Skeletal muscle tissue (tissue), 4 donors: ENCODE results near the gene TCEA3. TPM values are rescaled to one million over a fixed set of nuclear protein-coding genes. Genes with fewer than 3 reads are reported as not detected.
"Not testable (repeated sequence)": the region's sequence is repeated elsewhere in the genome, so short reads cannot be mapped to it uniquely, and the experiment has no call there.

Experiments
- H3K27ac ChIP-seq: one replicate; pipeline ENCODE4 v1.7.0; 2013; ENCODE audit warnings: mild to moderate bottlenecking, low read depth, low read length, inconsistent platforms
- H3K27me3 ChIP-seq, 3 donors: one replicate each; pipeline ENCODE4 v1.7.0; 2013; ENCODE audit warnings: low read length in 3 of 3; ENCODE audit not compliant: control insufficient read depth in 3 of 3, insufficient read depth in 3 of 3
- H3K36me3 ChIP-seq, 3 donors: one replicate each; pipeline ENCODE4 v1.7.0; 2013; ENCODE audit warnings: low read length in 3 of 3; ENCODE audit not compliant: control insufficient read depth in 3 of 3, insufficient read depth in 3 of 3
- H3K4me1 ChIP-seq, 3 donors: one replicate each; pipeline ENCODE4 v1.7.0; 2013; ENCODE audit warnings: low read length in 3 of 3, mild to moderate bottlenecking in 3 of 3; ENCODE audit not compliant: control insufficient read depth in 3 of 3, insufficient read depth in 3 of 3
- H3K4me3 ChIP-seq, 3 donors: one replicate each; pipeline ENCODE4 v1.7.0; 2013; ENCODE audit warnings: low read length in 3 of 3
- H3K9ac ChIP-seq, 3 donors: one replicate each; pipeline ENCODE4 v1.7.0; 2013; ENCODE audit warnings: low read length in 3 of 3, mild to moderate bottlenecking in 3 of 3, moderate library complexity in 2 of 3, low read depth in 1 of 3
- H3K9me3 ChIP-seq, 3 donors: one replicate each; pipeline ENCODE4 v1.7.0; 2013; ENCODE audit warnings: low read length in 3 of 3; ENCODE audit not compliant: control insufficient read depth in 3 of 3
- total RNA-seq: library from RNA; depleted of rRNA; stranded (reverse); fragments of >200 nt; gene quantifications from one replicate; pipeline ENCODE4 v1.2.3, GENCODE V29; 2014
- donor health status: Osteomylitis.

Gene TCEA3
- total RNA-seq, 1 donor from 2014 or later = 314 TPM

- no peaks in the 10 kb centered on the region for H3K9me3 ChIP-seq
- peaks cover 17 to 40% (median 39%) of the 10 kb centered on the region in 3 donors for H3K36me3 ChIP-seq
- no peaks in the 10 kb centered on the region for H3K27me3 ChIP-seq
- H3K9ac ChIP-seq = no peak overlapping the region
- peaks cover 10 to 17% (median 12%) of the 10 kb centered on the region in 3 donors for H3K4me1 ChIP-seq
- H3K4me3 ChIP-seq = no peak overlapping the region
- H3K27ac ChIP-seq = no peak overlapping the region
Measured at GRCh38 chr1:23387494-23387893, 37.1 kb downstream of the TCEA3 start.

- Histone ChIP-seq H3K9me3 (no peaks in the 10 kb centered on the region), H3K4me1 (peaks cover 10 to 18% (median 12%) of the 10 kb centered on the region in 3 donors), H3K27me3 (no peaks in the 10 kb centered on the region), H3K9ac (no peak overlapping the region), H3K27ac (no peak overlapping the region), H3K4me3 (no peak overlapping the region), H3K36me3 (peaks cover 22 to 56% (median 48%) of the 10 kb centered on the region in 3 donors)
Measured at GRCh38 chr1:23385119-23385621, 39.4 kb downstream of the TCEA3 start.

GRCh38 chr1:23384312-23385058, 40.1 kb downstream of the TCEA3 start:
- H3K27ac ChIP-seq = no peak overlapping the region
- H3K36me3 ChIP-seq = peaks cover 22 to 53% (median 46%) of the 10 kb centered on the region in 3 donors
- H3K9ac ChIP-seq = no peak overlapping the region
- H3K4me3 ChIP-seq = peak overlapping the region in 1 of 3 donors; percentile 22
- peaks cover 10 to 18% (median 12%) of the 10 kb centered on the region in 3 donors for H3K4me1 ChIP-seq
- H3K27me3 ChIP-seq = no peaks in the 10 kb centered on the region
- H3K9me3 ChIP-seq = no peaks in the 10 kb centered on the region

- no peaks in the 10 kb centered on the region for H3K27me3 ChIP-seq
- peaks cover 10 to 18% (median 12%) of the 10 kb centered on the region in 3 donors for H3K4me1 ChIP-seq
- no peaks in the 10 kb centered on the region for H3K9me3 ChIP-seq
- H3K27ac ChIP-seq = no peak overlapping the region
- peak overlapping the region in 1 of 3 donors; percentile 22 for H3K4me3 ChIP-seq
- peaks cover 22 to 53% (median 46%) of the 10 kb centered on the region in 3 donors for H3K36me3 ChIP-seq
- H3K9ac ChIP-seq = no peak overlapping the region
Measured at GRCh38 chr1:23383577-23384311, 40.8 kb downstream of the TCEA3 start.

GRCh38 chr1:23381233-23381885, 43.2 kb downstream of the TCEA3 start:
- no peak overlapping the region for H3K9ac ChIP-seq
- no peak overlapping the region for H3K4me3 ChIP-seq
- peaks cover 18 to 24% (median 18%) of the 10 kb centered on the region in 3 donors for H3K4me1 ChIP-seq
- H3K9me3 ChIP-seq = no peaks in the 10 kb centered on the region
- no peaks in the 10 kb centered on the region for H3K27me3 ChIP-seq
- no peak overlapping the region for H3K27ac ChIP-seq
- peaks cover 18 to 44% (median 37%) of the 10 kb centered on the region in 3 donors for H3K36me3 ChIP-seq

GRCh38 chr1:23380719-23381118, 43.8 kb downstream of the TCEA3 start:
- Histone ChIP-seq H3K27ac (no peak overlapping the region), H3K4me1 (peaks cover 18 to 24% (median 18%) of the 10 kb centered on the region in 3 donors), H3K27me3 (no peaks in the 10 kb centered on the region), H3K4me3 (no peak overlapping the region), H3K36me3 (peaks cover 17 to 41% (median 31%) of the 10 kb centered on the region in 3 donors), H3K9me3 (no peaks in the 10 kb centered on the region), H3K9ac (no peak overlapping the region)

- H3K27ac ChIP-seq = not testable (repeated sequence)
Measured at GRCh38 chr1:23380236-23380635, 44.3 kb downstream of the TCEA3 start.

GRCh38 chr1:23376890-23377811, 47.4 kb downstream of the TCEA3 start:
- no peaks in the 10 kb centered on the region for H3K27me3 ChIP-seq
- H3K4me1 ChIP-seq = peaks cover 18 to 26% (median 21%) of the 10 kb centered on the region in 3 donors
- no peak overlapping the region for H3K4me3 ChIP-seq
- peaks cover 3 to 13% (median 9%) of the 10 kb centered on the region in 3 donors for H3K36me3 ChIP-seq
- H3K9me3 ChIP-seq = no peaks in the 10 kb centered on the region
- peak overlapping the region in 2 of 3 donors; percentile 21 to 33 for H3K9ac ChIP-seq
- peak overlapping the region; percentile 61 for H3K27ac ChIP-seq

More at GRCh38 chr1:23380236-23380635, 44.3 kb downstream of the TCEA3 start:
- not testable (repeated sequence) for H3K27me3 ChIP-seq, H3K9me3 ChIP-seq, H3K9ac ChIP-seq, H3K4me3 ChIP-seq
- peaks cover 18 to 24% (median 18%) of the 10 kb centered on the region in 3 donors for H3K4me1 ChIP-seq
- peaks cover 17 to 36% (median 26%) of the 10 kb centered on the region in 3 donors for H3K36me3 ChIP-seq
